ENCODE results near the gene SERPINA5. TPM values are rescaled to one million over a fixed set of nuclear protein-coding genes. Genes with fewer than 3 reads are reported as not detected.

The SERPINA5 gene
- total and polyA plus RNA-seq, 2 of the 13 experiments (the other 11 are each of a cell fraction or from before 2014, with no cell fraction given) = 449 to 498 TPM

DNA sequence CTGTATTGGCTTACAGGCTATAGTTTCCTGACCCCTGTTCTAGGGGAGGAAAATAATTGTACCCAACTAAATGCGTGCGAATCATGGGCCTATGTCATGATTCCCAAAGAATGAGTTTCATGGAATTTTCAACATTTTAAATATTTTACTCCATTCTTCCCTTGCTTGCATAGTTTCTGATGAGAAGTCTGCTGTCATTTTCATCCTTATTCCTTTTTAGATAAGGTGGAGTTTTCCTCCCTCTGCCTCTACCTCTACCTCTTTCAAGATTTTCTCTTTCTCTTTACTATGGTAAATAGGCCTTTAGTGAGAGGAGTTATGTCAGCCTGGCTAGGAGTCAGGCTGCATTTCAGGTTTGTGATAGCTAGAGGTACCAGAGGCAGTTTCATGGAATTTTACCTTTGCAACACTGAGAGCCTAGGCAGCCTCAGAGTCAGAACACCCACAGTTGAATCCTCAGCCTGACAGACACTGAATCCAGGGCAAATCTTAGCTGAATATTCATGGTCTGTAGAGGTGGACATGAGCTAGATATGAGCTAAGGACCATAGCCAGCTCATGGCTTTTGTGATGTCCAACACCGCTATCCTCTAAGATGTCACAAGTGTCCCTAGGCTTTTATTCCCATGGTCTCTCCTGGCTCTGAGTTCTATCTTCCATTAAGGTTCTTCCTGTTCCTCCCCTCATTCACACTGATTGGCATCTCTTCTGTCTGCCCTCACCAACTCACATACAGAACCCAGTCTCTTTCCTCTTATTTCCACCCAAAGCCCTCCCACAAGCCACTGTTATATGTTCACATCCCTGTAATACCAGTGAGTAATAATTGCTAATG is 37.0 kb downstream of the SERPINA5 start (continued):
- TF ChIP-seq, protein P1, sequence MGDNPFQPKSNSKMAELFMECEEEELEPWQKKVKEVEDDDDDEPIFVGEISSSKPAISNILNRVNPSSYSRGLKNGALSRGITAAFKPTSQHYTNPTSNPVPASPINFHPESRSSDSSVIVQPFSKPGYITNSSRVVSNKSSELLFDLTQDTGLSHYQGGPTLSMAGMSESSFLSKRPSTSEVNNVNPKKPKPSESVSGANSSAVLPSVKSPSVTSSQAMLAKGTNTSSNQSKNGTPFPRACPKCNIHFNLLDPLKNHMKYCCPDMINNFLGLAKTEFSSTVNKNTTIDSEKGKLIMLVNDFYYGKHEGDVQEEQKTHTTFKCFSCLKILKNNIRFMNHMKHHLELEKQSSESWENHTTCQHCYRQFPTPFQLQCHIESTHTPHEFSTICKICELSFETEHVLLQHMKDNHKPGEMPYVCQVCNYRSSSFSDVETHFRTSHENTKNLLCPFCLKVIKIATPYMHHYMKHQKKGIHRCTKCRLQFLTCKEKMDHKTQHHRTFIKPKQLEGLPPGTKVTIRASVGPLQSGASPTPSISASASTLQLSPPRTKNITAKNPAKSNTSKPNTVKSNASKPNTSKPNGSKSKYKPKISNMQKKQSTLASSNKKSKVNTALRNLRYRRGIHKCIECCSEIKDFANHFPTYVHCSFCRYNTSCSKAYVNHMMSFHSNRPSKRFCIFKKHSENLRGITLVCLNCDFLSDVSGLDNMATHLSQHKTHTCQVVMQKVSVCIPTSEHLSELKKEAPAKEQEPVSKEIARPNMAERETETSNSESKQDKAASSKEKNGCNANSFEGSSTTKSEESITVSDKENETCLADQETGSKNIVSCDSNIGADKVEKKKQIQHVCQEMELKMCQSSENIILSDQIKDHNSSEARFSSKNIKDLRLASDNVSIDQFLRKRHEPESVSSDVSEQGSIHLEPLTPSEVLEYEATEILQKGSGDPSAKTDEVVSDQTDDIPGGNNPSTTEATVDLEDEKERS (CRISPR knock-in tag; IDR thresholded peaks at IDR 0.05) = peak; percentile 70; the same call in 1 of the 2 replicates
- peak in 1 of 2 experiments; percentile 21; a peak in 1 of 4 replicates for TF ChIP-seq POLR2A (IDR thresholded peaks at IDR 0.05; ENCODE audit: insufficient read depth in 1 of 2, low read depth in 2 of 2, low read length in 2 of 2)

DNA sequence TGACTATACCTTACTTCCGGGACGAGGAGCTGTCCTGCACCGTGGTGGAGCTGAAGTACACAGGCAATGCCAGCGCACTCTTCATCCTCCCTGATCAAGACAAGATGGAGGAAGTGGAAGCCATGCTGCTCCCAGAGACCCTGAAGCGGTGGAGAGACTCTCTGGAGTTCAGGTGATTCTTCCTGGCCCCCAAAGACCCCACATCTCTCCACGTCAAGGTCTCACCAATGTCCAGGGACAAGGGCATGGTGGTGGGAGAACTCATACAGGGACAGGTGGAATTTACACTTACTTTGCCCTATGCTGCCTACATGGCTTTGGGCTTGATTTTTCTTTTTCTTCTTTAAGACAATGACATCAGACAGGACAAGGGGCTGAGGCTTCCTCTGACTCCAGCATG is 38.1 kb downstream of the SERPINA5 start:
- intact Hi-C loops (cut with micrococcal nuclease; ENCODE audit: unreplicated experiment) = loop anchor here (5.0 kb wide), 2 partner anchors 37 to 63 kb away; partner anchors contain the start of gene SERPINA5
- Histone ChIP-seq H3K4me3 (replicated peaks in 1 of 3; ENCODE audit: insufficient read depth in 1 of 3, low read depth in 2 of 3, low read length in 3 of 3) (no peak overlapping the region), H3K27me3 (ENCODE audit: control insufficient read depth in 1 of 2, insufficient read depth in 2 of 2, low read length in 2 of 2) (no peaks in the 10 kb centered on the region; a peak in 1 of 5 replicates), H3K27ac (ENCODE audit: extremely low read length, insufficient read depth, low read length) (no peak overlapping the region), H2AFZ (ENCODE audit: low read length) (no peak overlapping the region), H3K9me3 (ENCODE audit: low read length) (peaks cover 17% of the 10 kb centered on the region), H3K36me3 (replicated peaks in 1 of 2; ENCODE audit: control insufficient read depth in 1 of 2, insufficient read depth in 2 of 2, low read length in 2 of 2) (peaks cover 49 to 98% of the 10 kb centered on the region in 2 experiments), H3K9ac (ENCODE audit: insufficient read depth, low read depth, low read length) (no peak overlapping the region), H3K79me2 (ENCODE audit: insufficient read depth, low read length) (peaks cover 34% of the 10 kb centered on the region), H3K4me2 (ENCODE audit: low read depth, low read length) (peak overlapping the region; percentile 14; the same call in 1 of the 2 replicates), H3K4me1 (ENCODE audit: insufficient read depth, low read length) (peaks cover 63% of the 10 kb centered on the region), H4K20me1 (ENCODE audit: insufficient read depth, low read length) (peaks cover 50% of the 10 kb centered on the region; the same call in 1 of the 2 replicates)
- ATAC-seq = no peak
- 93% methylated on average over 6 of the region's 6 CpGs for WGBS (ENCODE audit: low lambda C conversion rate)
- no TSS peak for BruUV-seq (replicated peaks)
- in situ Hi-C loops (cut with HindIII; ENCODE audit: extremely low pct_ligation_motif_present, low pct_unique_long_range_greater_than_20kb) = no loop called here
- ChIA-PET POLR2A (interaction anchor here (8.7 to 19.0 kb wide), 2 partner anchors 20 to 58 kb away, joined by 42 to 638 read pairs; partner anchors contain the start of gene SERPINA4), CTCF (ENCODE audit: low intra/inter-chr PET ratio, low total read pairs) (no interaction called here)
- TF ChIP-seq ZNF614 (CRISPR knock-in tag; IDR thresholded peaks at IDR 0.05; ENCODE audit: borderline replicate concordance) (no peak), FOXM1 (CRISPR knock-in tag; IDR thresholded peaks at IDR 0.05) (no peak), RBM22 (optimal IDR thresholded peaks at IDR 0.05; ENCODE audit: low read length) (peak; percentile 67), SSRP1 (CRISPR knock-in tag; IDR thresholded peaks at IDR 0.05) (peak; percentile 98), ZNF343 (CRISPR knock-in tag; IDR thresholded peaks at IDR 0.05) (no peak), ZNF138 (CRISPR knock-in tag; IDR thresholded peaks at IDR 0.05; ENCODE audit: low read depth) (no peak), POLR2A (IDR thresholded peaks at IDR 0.05; ENCODE audit: insufficient read depth in 1 of 2, low read depth in 2 of 2, low read length in 2 of 2) (peak in 1 of 2 experiments; percentile 31; a peak in 1 of 4 replicates), AFF4 (CRISPR knock-in tag; IDR thresholded peaks at IDR 0.05) (0 out of 2 replicates have a peak, but pooled peaks have one; percentile 38), KDM5A (IDR thresholded peaks at IDR 0.05; ENCODE audit: borderline replicate concordance, low read length) (no peak), POLR2G (IDR thresholded peaks at IDR 0.05; ENCODE audit: low read depth, low read length) (peak; percentile 66)
- DNase-seq (ENCODE audit: low spot score) = no peak
- no peak for FAIRE-seq
